ENCODE data around the gene EVL. TPM values are rescaled to one million over a fixed set of nuclear protein-coding genes. Genes with fewer than 3 reads are reported as not detected.
"Not testable (repeated sequence)": the region's sequence is repeated elsewhere in the genome, so short reads cannot be mapped to it uniquely, and the experiment has no call there.

EVL gene
- total RNA-seq, 1 donor from 2014 or later = 11.7 TPM

GRCh38 chr14:100176811-100177327, 111.6 kb downstream of the EVL start:
- Histone ChIP-seq H3K27ac (no peak overlapping the region), H3K4me1 (no peaks in the 10 kb centered on the region), H3K27me3 (no peaks in the 10 kb centered on the region), H3K36me3 (no peaks in the 10 kb centered on the region), H3K4me3 (no peak overlapping the region), H3K9me3 (no peaks in the 10 kb centered on the region)
- no peak for DNase-seq (ENCODE audit: low spot score in 2 of 2)
- no peak for TF ChIP-seq CTCF (IDR thresholded peaks at IDR 0.05)
- intact Hi-C loops (cut with DNase I) = no loop called here

GRCh38 chr14:100178691-100179090, 113.5 kb downstream of the EVL start:
- intact Hi-C loops (cut with DNase I) = no loop called here
- H3K27ac ChIP-seq = no peak overlapping the region
- TF ChIP-seq CTCF (IDR thresholded peaks at IDR 0.05) = no peak
- H3K4me1 ChIP-seq = no peaks in the 10 kb centered on the region
- DNase-seq (ENCODE audit: low spot score in 2 of 2) = no peak
- H3K27me3 ChIP-seq = no peaks in the 10 kb centered on the region
- H3K9me3 ChIP-seq = no peaks in the 10 kb centered on the region
- no peaks in the 10 kb centered on the region for H3K36me3 ChIP-seq
- no peak overlapping the region for H3K4me3 ChIP-seq

- H3K4me3 ChIP-seq; H3K36me3 ChIP-seq; H3K27ac ChIP-seq; DNase-seq (ENCODE audit: low spot score in 2 of 2); H3K9me3 ChIP-seq; H3K4me1 ChIP-seq; intact Hi-C loops (cut with DNase I); H3K27me3 ChIP-seq: not testable (repeated sequence)
These were observed 115.4 kb downstream of the EVL start for GRCh38 chr14:100180671-100181070.

- H3K27ac ChIP-seq; H3K4me1 ChIP-seq; H3K36me3 ChIP-seq; H3K9me3 ChIP-seq; intact Hi-C loops (cut with DNase I); H3K4me3 ChIP-seq; H3K27me3 ChIP-seq; DNase-seq (ENCODE audit: low spot score in 2 of 2): not testable (repeated sequence)
These were observed 116.8 kb downstream of the EVL start for GRCh38 chr14:100181876-100182551.

GRCh38 chr14:100187247-100187833, 122.1 kb downstream of the EVL start:
- no peaks in the 10 kb centered on the region for H3K27me3 ChIP-seq
- intact Hi-C loops (cut with DNase I) = no loop called here
- H3K9me3 ChIP-seq = no peaks in the 10 kb centered on the region
- H3K36me3 ChIP-seq = no peaks in the 10 kb centered on the region
- no peak for TF ChIP-seq CTCF (IDR thresholded peaks at IDR 0.05)
- H3K27ac ChIP-seq = no peak overlapping the region
- peaks cover 0 to 6% of the 10 kb centered on the region in 2 donors for H3K4me1 ChIP-seq
- H3K4me3 ChIP-seq = no peak overlapping the region
- no peak for DNase-seq (ENCODE audit: low spot score in 2 of 2)

GRCh38 chr14:100188392-100189030, 123.3 kb downstream of the EVL start:
- Histone ChIP-seq H3K4me1 (peaks cover 0 to 9% of the 10 kb centered on the region in 2 donors), H3K9me3 (no peaks in the 10 kb centered on the region), H3K4me3 (no peak overlapping the region), H3K27ac (no peak overlapping the region), H3K27me3 (no peaks in the 10 kb centered on the region), H3K36me3 (no peaks in the 10 kb centered on the region)
- TF ChIP-seq CTCF (IDR thresholded peaks at IDR 0.05) = no peak
- DNase-seq (ENCODE audit: low spot score in 2 of 2) = no peak
- intact Hi-C loops (cut with DNase I) = no loop called here
